GM19043 (cell line): ENCODE measurements around the gene CILP.

Experiments
- ATAC-seq: cut with Tn5 transposase; IDR thresholded peaks from one replicate; pipeline ENCODE4 v1.9.1; 2021; ENCODE audit warnings: low read depth; ENCODE audit not compliant: unreplicated experiment

The CILP gene

DNA sequence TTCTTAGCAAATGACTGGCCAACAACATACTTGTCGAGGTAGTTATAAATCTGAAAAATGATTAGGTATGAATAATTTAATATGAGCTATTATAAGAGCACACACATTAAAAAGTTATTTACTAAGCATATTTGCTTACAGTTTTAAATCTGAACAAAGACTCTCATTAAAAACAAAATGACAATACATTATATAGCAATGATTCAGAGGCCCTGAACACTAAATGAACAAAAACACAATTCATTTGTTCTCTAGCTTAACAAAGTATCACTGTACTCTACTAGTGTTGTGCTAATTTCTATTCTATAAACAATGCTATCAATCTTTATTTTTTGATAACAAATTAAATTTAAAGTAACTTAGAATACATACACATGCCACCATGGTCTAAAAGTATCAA is 47.1 kb downstream of the CILP start:
- ATAC-seq = no peak

DNA sequence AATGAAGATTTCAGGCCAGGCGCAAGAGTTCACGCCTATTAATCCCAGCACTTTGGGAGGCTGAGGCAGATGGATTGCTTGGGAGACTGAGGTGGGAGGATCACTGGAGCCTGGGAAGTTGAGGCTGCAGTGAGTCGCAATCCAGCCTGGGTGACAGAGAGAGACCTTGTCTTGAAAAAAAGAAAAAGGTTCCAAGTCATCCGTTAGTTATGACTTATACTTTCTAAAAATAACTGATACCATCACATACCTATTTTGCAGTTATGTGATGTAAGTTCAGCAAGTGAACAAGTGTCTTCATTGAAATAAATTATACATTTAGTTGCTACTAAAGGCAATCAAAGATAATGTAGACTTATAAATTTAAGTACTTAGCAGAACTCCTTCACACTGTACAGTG is 48.2 kb downstream of the CILP start:
- ATAC-seq = no peak

DNA sequence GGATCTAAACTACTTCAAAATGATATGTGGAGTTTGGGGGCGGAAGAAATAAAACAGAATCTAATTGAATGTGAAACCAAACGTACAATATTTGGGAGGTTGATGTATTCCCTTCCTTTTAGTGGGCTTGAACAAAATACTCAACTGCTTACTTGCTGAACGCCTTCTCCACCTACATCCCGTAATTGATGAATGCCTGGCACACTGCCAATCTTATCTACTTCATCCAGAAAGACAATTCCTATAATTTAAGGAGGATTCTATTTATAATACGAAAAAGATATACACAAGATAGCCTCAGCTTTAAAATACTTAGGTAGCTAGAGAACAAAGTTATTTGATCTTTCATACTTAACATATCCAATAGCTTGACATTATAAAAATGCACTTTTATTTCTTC is 54.6 kb downstream of the CILP start:
- ATAC-seq = no peak

DNA sequence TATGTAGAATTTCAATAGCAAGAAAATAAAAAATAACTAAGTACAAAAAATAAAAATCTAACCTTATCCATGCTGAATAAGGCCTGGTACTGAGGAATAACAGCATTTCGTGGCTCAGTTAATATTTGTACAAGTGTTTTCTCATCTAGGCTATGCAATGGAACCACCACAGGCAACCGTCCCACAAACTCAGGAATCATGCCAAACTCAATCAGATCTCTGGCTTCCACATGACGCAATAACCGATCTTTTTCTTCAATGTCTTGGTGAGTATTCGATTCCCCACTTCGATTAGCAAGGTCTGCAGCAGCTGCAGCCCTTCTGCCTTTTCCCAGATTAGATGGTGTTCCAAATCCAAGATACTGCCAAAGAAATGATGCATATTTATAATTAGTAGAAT is 56.6 kb downstream of the CILP start:
- no peak for ATAC-seq

DNA sequence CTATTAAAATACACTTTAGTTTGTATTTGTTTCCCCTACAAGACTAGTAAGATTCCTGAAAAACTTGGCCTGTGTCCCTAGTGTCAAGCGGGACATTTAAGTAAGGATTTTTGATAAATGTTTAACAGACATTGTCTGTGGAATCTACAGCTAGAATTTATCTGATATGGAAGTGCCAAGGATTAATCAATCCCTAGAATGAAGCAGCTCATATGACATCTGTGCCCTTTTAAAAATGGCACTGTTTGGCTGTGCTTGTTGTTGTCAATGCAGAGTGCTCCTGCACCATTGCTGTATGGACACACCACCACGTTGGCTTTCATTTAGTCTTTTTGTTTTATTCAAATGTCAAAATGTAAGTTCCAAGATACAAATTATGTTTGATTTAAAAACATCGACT is 63.4 kb downstream of the CILP start:
- ATAC-seq = no peak

DNA sequence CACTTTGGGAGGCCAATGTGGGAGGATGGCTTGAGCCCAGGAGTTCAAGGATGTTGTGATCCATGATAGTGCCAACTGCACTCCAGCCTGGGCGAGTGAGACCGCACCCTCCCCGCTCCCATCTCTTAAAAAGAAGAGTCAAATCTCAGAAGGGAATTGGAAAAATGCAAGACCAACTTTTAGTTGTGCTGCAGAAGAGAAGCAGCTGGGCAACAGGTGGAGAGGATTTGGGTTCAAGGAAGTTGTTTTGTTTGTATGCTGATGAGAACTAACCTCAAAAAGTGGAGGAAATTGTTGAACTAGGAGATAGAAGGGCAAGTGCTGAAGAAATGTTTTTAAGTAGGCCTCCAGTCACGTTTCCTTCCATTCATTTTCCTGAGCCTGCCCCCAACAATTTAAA is 64.8 kb downstream of the CILP start:
- no peak for ATAC-seq
